ENCODE data around the gene PDLIM3. TPM values are rescaled to one million over a fixed set of nuclear protein-coding genes. Genes with fewer than 3 reads are reported as not detected.
A peak's percentile ranks its signal among the peaks of the same experiment; 100 is the strongest.

Gene PDLIM3, protein sequence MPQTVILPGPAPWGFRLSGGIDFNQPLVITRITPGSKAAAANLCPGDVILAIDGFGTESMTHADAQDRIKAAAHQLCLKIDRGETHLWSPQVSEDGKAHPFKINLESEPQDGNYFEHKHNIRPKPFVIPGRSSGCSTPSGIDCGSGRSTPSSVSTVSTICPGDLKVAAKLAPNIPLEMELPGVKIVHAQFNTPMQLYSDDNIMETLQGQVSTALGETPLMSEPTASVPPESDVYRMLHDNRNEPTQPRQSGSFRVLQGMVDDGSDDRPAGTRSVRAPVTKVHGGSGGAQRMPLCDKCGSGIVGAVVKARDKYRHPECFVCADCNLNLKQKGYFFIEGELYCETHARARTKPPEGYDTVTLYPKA
- total RNA-seq (2021) (6.2 to 7.0 TPM (median 6.9 TPM) in 3 replicates), Bru-seq, nascent RNA (percentile 48 among the genes with signal in this experiment)
- long read RNA-seq, experiment 1, transcript PDLIM3-203 (7 exons, 1,672 nt): major isoform, 9 of 14 reads
- long read RNA-seq, experiment 1, partial matches to known transcripts: 0 of 14 reads
- long read RNA-seq, experiment 1, other reads (novel, unspliced or antisense): 3 of 14 reads
- long read RNA-seq, experiment 2, partial matches to known transcripts: 1 of 6 reads
- long read RNA-seq, experiment 2, other reads (novel, unspliced or antisense): 1 of 6 reads
- long read RNA-seq, experiment 3, transcript PDLIM3-203 (7 exons, 1,672 nt): major isoform, 11 of 14 reads
- long read RNA-seq, experiment 3, partial matches to known transcripts: 0 of 14 reads
- long read RNA-seq, experiment 3, other reads (novel, unspliced or antisense): 3 of 14 reads

DNA sequence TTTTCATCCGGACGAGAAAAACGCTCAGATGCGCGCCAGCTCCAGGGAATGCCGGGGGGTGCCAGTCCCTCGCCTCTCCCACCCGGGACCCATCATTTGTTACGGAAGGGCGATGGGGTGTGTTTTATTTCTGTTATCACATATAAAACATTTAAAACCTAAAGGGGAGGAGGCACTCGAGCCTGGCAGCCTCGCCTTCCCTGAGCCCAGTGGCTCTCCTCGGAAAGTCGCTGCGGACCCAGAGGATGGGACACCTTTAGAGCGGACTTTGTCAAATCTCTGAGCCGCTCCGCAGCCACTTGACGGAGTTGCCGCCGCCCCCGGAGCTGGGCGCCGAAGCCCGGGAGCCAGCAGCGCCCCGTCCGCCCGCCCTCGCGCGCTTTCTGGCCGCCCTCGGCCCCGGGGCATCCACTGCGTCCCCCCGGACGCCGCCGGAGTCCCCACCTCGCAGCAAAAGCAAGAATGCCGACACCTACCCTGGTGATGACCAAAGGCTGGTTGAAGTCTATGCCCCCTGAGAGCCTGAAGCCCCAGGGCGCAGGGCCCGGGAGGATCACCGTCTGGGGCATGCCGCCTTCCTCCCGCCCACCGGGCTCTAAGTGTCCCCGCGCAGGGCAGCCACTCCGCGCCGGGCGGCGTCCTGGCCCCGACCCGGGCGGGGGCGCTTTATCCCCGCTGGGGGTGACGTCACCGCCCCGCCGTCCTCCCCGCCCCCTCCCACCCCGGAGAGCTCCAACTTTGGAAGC lies at the start of gene PDLIM3:
TSS of gene PDLIM3 (minus strand) at position 642 of the 746 bp plus-strand sequence. CDS start at position 569, 73 bp downstream.
- Mint-ChIP-seq H3K4me1 (peaks cover 10% of the 10 kb centered on the region), H3K9me3 (no peaks in the 10 kb centered on the region), H3K27ac (peak within 1 kb of the TSS; percentile 6; the same call in 1 of the 2 replicates), H3K4me3 (peak within 1 kb of the TSS; percentile 81), H3K27me3 (ENCODE audit: low read depth) (peaks cover 18% of the 10 kb centered on the region), H3K36me3 (no peaks in the 10 kb centered on the region)
- peak; percentile 75 for ATAC-seq
- CTCF ChIA-PET: interaction anchor here (1.0 to 3.3 kb wide), 7 partner anchors 52 to 503 kb away, joined by 3 to 22 read pairs (median 3); partner anchors contain the start of gene CCDC110
- no peak for TF ChIP-seq ZBTB21 (CRISPR knock-in tag; IDR thresholded peaks at IDR 0.05; ENCODE audit: borderline replicate concordance)
- TF ChIP-seq ZNF423 (CRISPR knock-in tag; IDR thresholded peaks at IDR 0.05): peak; percentile 20; the same call in 1 of the 2 replicates
- TF ChIP-seq, protein P1, sequence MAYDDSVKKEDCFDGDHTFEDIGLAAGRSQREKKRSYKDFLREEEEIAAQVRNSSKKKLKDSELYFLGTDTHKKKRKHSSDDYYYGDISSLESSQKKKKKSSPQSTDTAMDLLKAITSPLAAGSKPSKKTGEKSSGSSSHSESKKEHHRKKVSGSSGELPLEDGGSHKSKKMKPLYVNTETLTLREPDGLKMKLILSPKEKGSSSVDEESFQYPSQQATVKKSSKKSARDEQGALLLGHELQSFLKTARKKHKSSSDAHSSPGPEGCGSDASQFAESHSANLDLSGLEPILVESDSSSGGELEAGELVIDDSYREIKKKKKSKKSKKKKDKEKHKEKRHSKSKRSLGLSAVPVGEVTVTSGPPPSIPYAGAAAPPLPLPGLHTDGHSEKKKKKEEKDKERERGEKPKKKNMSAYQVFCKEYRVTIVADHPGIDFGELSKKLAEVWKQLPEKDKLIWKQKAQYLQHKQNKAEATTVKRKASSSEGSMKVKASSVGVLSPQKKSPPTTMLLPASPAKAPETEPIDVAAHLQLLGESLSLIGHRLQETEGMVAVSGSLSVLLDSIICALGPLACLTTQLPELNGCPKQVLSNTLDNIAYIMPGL (CRISPR knock-in tag; IDR thresholded peaks at IDR 0.05): peak; percentile 70; the same call in 1 of the 2 replicates
- TF ChIP-seq, protein P2, sequence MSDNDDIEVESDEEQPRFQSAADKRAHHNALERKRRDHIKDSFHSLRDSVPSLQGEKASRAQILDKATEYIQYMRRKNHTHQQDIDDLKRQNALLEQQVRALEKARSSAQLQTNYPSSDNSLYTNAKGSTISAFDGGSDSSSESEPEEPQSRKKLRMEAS (CRISPR knock-in tag; IDR thresholded peaks at IDR 0.05): peak; percentile 15; the same call in 1 of the 2 replicates
- TF ChIP-seq FOXK1 (CRISPR knock-in tag; IDR thresholded peaks at IDR 0.05): 0 out of 2 replicates have a peak, but pooled peaks have one; percentile 20
- TF ChIP-seq, protein P3, sequence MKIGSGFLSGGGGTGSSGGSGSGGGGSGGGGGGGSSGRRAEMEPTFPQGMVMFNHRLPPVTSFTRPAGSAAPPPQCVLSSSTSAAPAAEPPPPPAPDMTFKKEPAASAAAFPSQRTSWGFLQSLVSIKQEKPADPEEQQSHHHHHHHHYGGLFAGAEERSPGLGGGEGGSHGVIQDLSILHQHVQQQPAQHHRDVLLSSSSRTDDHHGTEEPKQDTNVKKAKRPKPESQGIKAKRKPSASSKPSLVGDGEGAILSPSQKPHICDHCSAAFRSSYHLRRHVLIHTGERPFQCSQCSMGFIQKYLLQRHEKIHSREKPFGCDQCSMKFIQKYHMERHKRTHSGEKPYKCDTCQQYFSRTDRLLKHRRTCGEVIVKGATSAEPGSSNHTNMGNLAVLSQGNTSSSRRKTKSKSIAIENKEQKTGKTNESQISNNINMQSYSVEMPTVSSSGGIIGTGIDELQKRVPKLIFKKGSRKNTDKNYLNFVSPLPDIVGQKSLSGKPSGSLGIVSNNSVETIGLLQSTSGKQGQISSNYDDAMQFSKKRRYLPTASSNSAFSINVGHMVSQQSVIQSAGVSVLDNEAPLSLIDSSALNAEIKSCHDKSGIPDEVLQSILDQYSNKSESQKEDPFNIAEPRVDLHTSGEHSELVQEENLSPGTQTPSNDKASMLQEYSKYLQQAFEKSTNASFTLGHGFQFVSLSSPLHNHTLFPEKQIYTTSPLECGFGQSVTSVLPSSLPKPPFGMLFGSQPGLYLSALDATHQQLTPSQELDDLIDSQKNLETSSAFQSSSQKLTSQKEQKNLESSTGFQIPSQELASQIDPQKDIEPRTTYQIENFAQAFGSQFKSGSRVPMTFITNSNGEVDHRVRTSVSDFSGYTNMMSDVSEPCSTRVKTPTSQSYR (CRISPR knock-in tag; IDR thresholded peaks at IDR 0.05): no peak
- TF ChIP-seq ETV6 (CRISPR knock-in tag; IDR thresholded peaks at IDR 0.05): 0 out of 2 replicates have a peak, but pooled peaks have one; percentile 5
- peak; percentile 68 for DNase-seq (ENCODE audit: low spot score)
- POLR2A ChIA-PET: interaction anchor here (2.4 kb wide), 1 partner anchor 52 kb away, joined by 6 read pairs; no protein-coding TSS in a partner anchor

DNA sequence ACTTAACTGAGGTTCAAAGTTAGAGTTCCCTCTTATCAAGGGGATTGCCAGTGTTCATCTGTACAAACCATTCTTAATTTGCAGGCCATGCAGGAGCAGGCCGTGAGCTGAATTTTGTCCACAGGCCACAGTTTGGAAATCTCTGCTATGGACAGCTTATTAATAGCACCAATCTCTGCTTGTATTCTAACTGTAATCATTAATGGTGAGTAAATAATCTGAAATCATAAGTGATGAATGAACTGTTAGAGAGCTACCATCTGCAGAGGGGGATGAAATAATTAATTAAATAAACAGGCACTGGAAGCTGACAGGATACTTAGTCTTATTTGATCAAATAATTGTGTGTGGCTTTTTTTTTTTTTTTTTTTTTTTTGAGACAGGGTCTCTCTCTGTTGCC lies 48.5 kb upstream of the PDLIM3 start:
- peaks cover 7% of the 10 kb centered on the region for H3K9me3 Mint-ChIP-seq
- H3K27ac Mint-ChIP-seq: no peak overlapping the region
- ChIA-PET POLR2A (interaction anchor here (0.6 kb wide), 2 partner anchors 74 to 281 kb away, joined by 4 read pairs; no protein-coding TSS in a partner anchor), CTCF (interaction anchor here (1.2 kb wide), 1 partner anchor 14 kb away, joined by 5 read pairs; no protein-coding TSS in a partner anchor)
- no peak overlapping the region for H3K4me3 Mint-ChIP-seq
- H3K4me1 Mint-ChIP-seq: peaks cover 42% of the 10 kb centered on the region
- DNase-seq (ENCODE audit: low spot score) (no peak), ATAC-seq (no peak)
- H3K27me3 Mint-ChIP-seq (ENCODE audit: low read depth): peaks cover 39% of the 10 kb centered on the region
- no peaks in the 10 kb centered on the region for H3K36me3 Mint-ChIP-seq
- TF ChIP-seq ATF1 (CRISPR knock-in tag; IDR thresholded peaks at IDR 0.05): no peak
- TF ChIP-seq ESRRA (CRISPR knock-in tag; IDR thresholded peaks at IDR 0.05; ENCODE audit: borderline replicate concordance): no peak
- TF ChIP-seq, protein P4, sequence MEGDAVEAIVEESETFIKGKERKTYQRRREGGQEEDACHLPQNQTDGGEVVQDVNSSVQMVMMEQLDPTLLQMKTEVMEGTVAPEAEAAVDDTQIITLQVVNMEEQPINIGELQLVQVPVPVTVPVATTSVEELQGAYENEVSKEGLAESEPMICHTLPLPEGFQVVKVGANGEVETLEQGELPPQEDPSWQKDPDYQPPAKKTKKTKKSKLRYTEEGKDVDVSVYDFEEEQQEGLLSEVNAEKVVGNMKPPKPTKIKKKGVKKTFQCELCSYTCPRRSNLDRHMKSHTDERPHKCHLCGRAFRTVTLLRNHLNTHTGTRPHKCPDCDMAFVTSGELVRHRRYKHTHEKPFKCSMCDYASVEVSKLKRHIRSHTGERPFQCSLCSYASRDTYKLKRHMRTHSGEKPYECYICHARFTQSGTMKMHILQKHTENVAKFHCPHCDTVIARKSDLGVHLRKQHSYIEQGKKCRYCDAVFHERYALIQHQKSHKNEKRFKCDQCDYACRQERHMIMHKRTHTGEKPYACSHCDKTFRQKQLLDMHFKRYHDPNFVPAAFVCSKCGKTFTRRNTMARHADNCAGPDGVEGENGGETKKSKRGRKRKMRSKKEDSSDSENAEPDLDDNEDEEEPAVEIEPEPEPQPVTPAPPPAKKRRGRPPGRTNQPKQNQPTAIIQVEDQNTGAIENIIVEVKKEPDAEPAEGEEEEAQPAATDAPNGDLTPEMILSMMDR (IDR thresholded peaks at IDR 0.05): no peak
- TF ChIP-seq NFE2L1 (CRISPR knock-in tag; IDR thresholded peaks at IDR 0.05): no peak
- no peak for TF ChIP-seq CREB1 (CRISPR knock-in tag; IDR thresholded peaks at IDR 0.05)
- TF ChIP-seq, protein P5, sequence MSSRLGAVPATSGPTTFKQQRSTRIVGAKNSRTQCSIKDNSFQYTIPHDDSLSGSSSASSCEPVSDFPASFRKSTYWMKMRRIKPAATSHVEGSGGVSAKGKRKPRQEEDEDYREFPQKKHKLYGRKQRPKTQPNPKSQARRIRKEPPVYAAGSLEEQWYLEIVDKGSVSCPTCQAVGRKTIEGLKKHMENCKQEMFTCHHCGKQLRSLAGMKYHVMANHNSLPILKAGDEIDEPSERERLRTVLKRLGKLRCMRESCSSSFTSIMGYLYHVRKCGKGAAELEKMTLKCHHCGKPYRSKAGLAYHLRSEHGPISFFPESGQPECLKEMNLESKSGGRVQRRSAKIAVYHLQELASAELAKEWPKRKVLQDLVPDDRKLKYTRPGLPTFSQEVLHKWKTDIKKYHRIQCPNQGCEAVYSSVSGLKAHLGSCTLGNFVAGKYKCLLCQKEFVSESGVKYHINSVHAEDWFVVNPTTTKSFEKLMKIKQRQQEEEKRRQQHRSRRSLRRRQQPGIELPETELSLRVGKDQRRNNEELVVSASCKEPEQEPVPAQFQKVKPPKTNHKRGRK (CRISPR knock-in tag; IDR thresholded peaks at IDR 0.05; ENCODE audit: borderline replicate concordance): no peak
- no peak for TF ChIP-seq ZNF396 (CRISPR knock-in tag; IDR thresholded peaks at IDR 0.05; ENCODE audit: borderline replicate concordance)
- TF ChIP-seq, protein P6, sequence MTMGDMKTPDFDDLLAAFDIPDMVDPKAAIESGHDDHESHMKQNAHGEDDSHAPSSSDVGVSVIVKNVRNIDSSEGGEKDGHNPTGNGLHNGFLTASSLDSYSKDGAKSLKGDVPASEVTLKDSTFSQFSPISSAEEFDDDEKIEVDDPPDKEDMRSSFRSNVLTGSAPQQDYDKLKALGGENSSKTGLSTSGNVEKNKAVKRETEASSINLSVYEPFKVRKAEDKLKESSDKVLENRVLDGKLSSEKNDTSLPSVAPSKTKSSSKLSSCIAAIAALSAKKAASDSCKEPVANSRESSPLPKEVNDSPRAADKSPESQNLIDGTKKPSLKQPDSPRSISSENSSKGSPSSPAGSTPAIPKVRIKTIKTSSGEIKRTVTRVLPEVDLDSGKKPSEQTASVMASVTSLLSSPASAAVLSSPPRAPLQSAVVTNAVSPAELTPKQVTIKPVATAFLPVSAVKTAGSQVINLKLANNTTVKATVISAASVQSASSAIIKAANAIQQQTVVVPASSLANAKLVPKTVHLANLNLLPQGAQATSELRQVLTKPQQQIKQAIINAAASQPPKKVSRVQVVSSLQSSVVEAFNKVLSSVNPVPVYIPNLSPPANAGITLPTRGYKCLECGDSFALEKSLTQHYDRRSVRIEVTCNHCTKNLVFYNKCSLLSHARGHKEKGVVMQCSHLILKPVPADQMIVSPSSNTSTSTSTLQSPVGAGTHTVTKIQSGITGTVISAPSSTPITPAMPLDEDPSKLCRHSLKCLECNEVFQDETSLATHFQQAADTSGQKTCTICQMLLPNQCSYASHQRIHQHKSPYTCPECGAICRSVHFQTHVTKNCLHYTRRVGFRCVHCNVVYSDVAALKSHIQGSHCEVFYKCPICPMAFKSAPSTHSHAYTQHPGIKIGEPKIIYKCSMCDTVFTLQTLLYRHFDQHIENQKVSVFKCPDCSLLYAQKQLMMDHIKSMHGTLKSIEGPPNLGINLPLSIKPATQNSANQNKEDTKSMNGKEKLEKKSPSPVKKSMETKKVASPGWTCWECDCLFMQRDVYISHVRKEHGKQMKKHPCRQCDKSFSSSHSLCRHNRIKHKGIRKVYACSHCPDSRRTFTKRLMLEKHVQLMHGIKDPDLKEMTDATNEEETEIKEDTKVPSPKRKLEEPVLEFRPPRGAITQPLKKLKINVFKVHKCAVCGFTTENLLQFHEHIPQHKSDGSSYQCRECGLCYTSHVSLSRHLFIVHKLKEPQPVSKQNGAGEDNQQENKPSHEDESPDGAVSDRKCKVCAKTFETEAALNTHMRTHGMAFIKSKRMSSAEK (CRISPR knock-in tag; IDR thresholded peaks at IDR 0.05; ENCODE audit: borderline replicate concordance): no peak
- TF ChIP-seq ZNF138 (CRISPR knock-in tag; conservative IDR thresholded peaks at IDR 0.05): no peak
- TF ChIP-seq FOXK1 (CRISPR knock-in tag; IDR thresholded peaks at IDR 0.05): no peak
- TF ChIP-seq ZNF263 (CRISPR knock-in tag; IDR thresholded peaks at IDR 0.05; ENCODE audit: low read depth): no peak

All from WTC11 (cell line).